ENCODE data around the gene LPCAT2. TPM values are rescaled to one million over a fixed set of nuclear protein-coding genes. Genes with fewer than 3 reads are reported as not detected.
A peak's percentile ranks its signal among the peaks of the same experiment; 100 is the strongest.

Gene LPCAT2
- total RNA-seq, 1 experiment from 2014 or later, result 7.1 TPM

GRCh38 chr16:55470533-55471371 lies 38.1 kb upstream of the LPCAT2 start:
- DNase-seq (ENCODE audit: low spot score) (no peak), ATAC-seq (peak; percentile 38)
- no peak overlapping the region for H3K4me3 Mint-ChIP-seq
- ChIA-PET CTCF (interaction anchor here (1.2 to 2.5 kb wide), 4 partner anchors 8 to 231 kb away, joined by 3 to 16 read pairs (median 4); partner anchors contain the start of gene MMP2), POLR2A (no interaction called here)
- TF ChIP-seq SP1 (CRISPR knock-in tag; conservative IDR thresholded peaks at IDR 0.05) (no peak), IRF2 (CRISPR knock-in tag; IDR thresholded peaks at IDR 0.05; ENCODE audit: borderline replicate concordance, low read depth) (no peak), NR2C2 (CRISPR knock-in tag; IDR thresholded peaks at IDR 0.05) (no peak), PREB (CRISPR knock-in tag; IDR thresholded peaks at IDR 0.05; ENCODE audit: borderline replicate concordance) (no peak), ZNF121 (CRISPR knock-in tag; IDR thresholded peaks at IDR 0.05) (no peak), SMAD4 (CRISPR knock-in tag; IDR thresholded peaks at IDR 0.05) (no peak), TP53 (CRISPR knock-in tag; IDR thresholded peaks at IDR 0.05) (no peak), ZNF281 (CRISPR knock-in tag; IDR thresholded peaks at IDR 0.05) (no peak), ZNF219 (CRISPR knock-in tag; IDR thresholded peaks at IDR 0.05; ENCODE audit: borderline replicate concordance) (no peak), EMX1 (CRISPR knock-in tag; IDR thresholded peaks at IDR 0.05) (no peak), ZNF423 (CRISPR knock-in tag; IDR thresholded peaks at IDR 0.05) (no peak), ARID4B (CRISPR knock-in tag; IDR thresholded peaks at IDR 0.05; ENCODE audit: borderline replicate concordance) (no peak), KAT7 (CRISPR knock-in tag; IDR thresholded peaks at IDR 0.05; ENCODE audit: borderline replicate concordance) (no peak), ZNF532 (CRISPR knock-in tag; IDR thresholded peaks at IDR 0.05; ENCODE audit: borderline replicate concordance) (no peak), ESRRA (CRISPR knock-in tag; IDR thresholded peaks at IDR 0.05; ENCODE audit: borderline replicate concordance) (no peak), ZBTB21 (CRISPR knock-in tag; IDR thresholded peaks at IDR 0.05; ENCODE audit: borderline replicate concordance) (no peak), TEAD1 (CRISPR knock-in tag; IDR thresholded peaks at IDR 0.05) (no peak)
- H3K27ac Mint-ChIP-seq, result no peak overlapping the region
- H3K36me3 Mint-ChIP-seq, result no peaks in the 10 kb centered on the region
- peaks cover 58% of the 10 kb centered on the region for H3K27me3 Mint-ChIP-seq (ENCODE audit: low read depth)
- H3K9me3 Mint-ChIP-seq, result no peaks in the 10 kb centered on the region
- peaks cover 23% of the 10 kb centered on the region for H3K4me1 Mint-ChIP-seq
